Muscle layer of duodenum (tissue), 2 donors: ENCODE measurements around the gene CDR2L.
"Not testable (repeated sequence)": the region's sequence is repeated elsewhere in the genome, so short reads cannot be mapped to it uniquely, and the experiment has no call there.

ENCODE experiments used
- H3K27ac ChIP-seq: one replicate; pipeline ENCODE4 v1.7.0; 2013; ENCODE audit warnings: mild to moderate bottlenecking, low read length
- H3K27me3 ChIP-seq: one replicate; pipeline ENCODE4 v1.7.0; 2013; ENCODE audit warnings: low read depth, mild to moderate bottlenecking, control low read depth, low read length
- H3K36me3 ChIP-seq, 2 donors: one replicate each; pipeline ENCODE4 v1.7.0; 2013; ENCODE audit warnings: low read length in 2 of 2, control low read depth in 1 of 2, mild to moderate bottlenecking in 1 of 2; ENCODE audit not compliant: insufficient read depth in 2 of 2, control insufficient read depth in 1 of 2
- H3K4me1 ChIP-seq, 2 donors: one replicate each; pipeline ENCODE4 v1.7.0; 2013; ENCODE audit warnings: low read length in 2 of 2, mild to moderate bottlenecking in 2 of 2, control low read depth in 1 of 2, moderate library complexity in 1 of 2; ENCODE audit not compliant: insufficient read depth in 2 of 2, control insufficient read depth in 1 of 2
- H3K4me3 ChIP-seq, 2 donors: one replicate each; pipeline ENCODE4 v1.7.0; 2013; ENCODE audit warnings: low read length in 2 of 2, low read depth in 1 of 2, mild to moderate bottlenecking in 1 of 2
- H3K9me3 ChIP-seq, 2 donors: one replicate each; pipeline ENCODE4 v1.7.0; 2013; ENCODE audit warnings: low read length in 2 of 2, control low read depth in 1 of 2, mild to moderate bottlenecking in 1 of 2; ENCODE audit not compliant: control insufficient read depth in 1 of 2
- donor health status: healthy.

Gene CDR2L

GRCh38 chr17:75013092-75013559, 25.7 kb downstream of the CDR2L start:
- no peaks in the 10 kb centered on the region for H3K36me3 ChIP-seq

GRCh38 chr17:75019146-75019545, 31.7 kb downstream of the CDR2L start:
- H3K36me3 ChIP-seq: peaks cover 13 to 30% of the 10 kb centered on the region in 2 donors
- H3K27ac ChIP-seq: no peak overlapping the region
- no peaks in the 10 kb centered on the region for H3K9me3 ChIP-seq
- H3K4me1 ChIP-seq: no peaks in the 10 kb centered on the region
- no peak overlapping the region for H3K4me3 ChIP-seq
- H3K27me3 ChIP-seq: no peaks in the 10 kb centered on the region

More at GRCh38 chr17:75013092-75013559, 25.7 kb downstream of the CDR2L start:
- Histone ChIP-seq H3K4me3 (peak overlapping the region; percentile 61 to 91), H3K4me1 (peaks cover 14 to 29% of the 10 kb centered on the region in 2 donors), H3K27me3 (no peaks in the 10 kb centered on the region), H3K9me3 (no peaks in the 10 kb centered on the region), H3K27ac (peak overlapping the region; percentile 27)

GRCh38 chr17:75019710-75020109, 32.3 kb downstream of the CDR2L start:
- H3K4me3 ChIP-seq: no peak overlapping the region
- no peaks in the 10 kb centered on the region for H3K4me1 ChIP-seq
- no peak overlapping the region for H3K27ac ChIP-seq
- H3K36me3 ChIP-seq: peaks cover 13 to 30% of the 10 kb centered on the region in 2 donors
- no peaks in the 10 kb centered on the region for H3K27me3 ChIP-seq
- no peaks in the 10 kb centered on the region for H3K9me3 ChIP-seq

- no peaks in the 10 kb centered on the region for H3K4me1 ChIP-seq
- H3K27me3 ChIP-seq: no peaks in the 10 kb centered on the region
- no peaks in the 10 kb centered on the region for H3K9me3 ChIP-seq
- H3K4me3 ChIP-seq: no peak overlapping the region
- H3K27ac ChIP-seq: no peak overlapping the region
- H3K36me3 ChIP-seq: peaks cover 13 to 30% of the 10 kb centered on the region in 2 donors
Measured at GRCh38 chr17:75020331-75021110, 33.1 kb downstream of the CDR2L start.

GRCh38 chr17:75024686-75025397, 37.4 kb downstream of the CDR2L start:
- Histone ChIP-seq H3K9me3 (no peaks in the 10 kb centered on the region), H3K4me1 (no peaks in the 10 kb centered on the region), H3K27me3 (no peaks in the 10 kb centered on the region), H3K27ac (no peak overlapping the region), H3K4me3 (no peak overlapping the region), H3K36me3 (peaks cover 6 to 18% of the 10 kb centered on the region in 2 donors)

- H3K9me3 ChIP-seq, H3K27me3 ChIP-seq, H3K4me3 ChIP-seq, H3K4me1 ChIP-seq, H3K27ac ChIP-seq: not testable (repeated sequence)
- peaks cover 6 to 18% of the 10 kb centered on the region in 2 donors for H3K36me3 ChIP-seq
Measured at GRCh38 chr17:75025398-75025734, 37.9 kb downstream of the CDR2L start.

- H3K4me1 ChIP-seq, H3K27ac ChIP-seq, H3K9me3 ChIP-seq, H3K27me3 ChIP-seq, H3K36me3 ChIP-seq, H3K4me3 ChIP-seq: not testable (repeated sequence)
Measured at GRCh38 chr17:75026650-75027049, 39.2 kb downstream of the CDR2L start.

GRCh38 chr17:75030161-75030560, 42.7 kb downstream of the CDR2L start:
- Histone ChIP-seq H3K27ac (no peak overlapping the region), H3K27me3 (no peaks in the 10 kb centered on the region), H3K9me3 (no peaks in the 10 kb centered on the region), H3K4me3 (no peak overlapping the region), H3K36me3 (no peaks in the 10 kb centered on the region), H3K4me1 (peaks cover 0 to 18% of the 10 kb centered on the region in 2 donors)

- Histone ChIP-seq H3K27me3 (no peaks in the 10 kb centered on the region), H3K4me3 (peak overlapping the region; percentile 45 to 46), H3K36me3 (no peaks in the 10 kb centered on the region), H3K9me3 (no peaks in the 10 kb centered on the region), H3K27ac (peak overlapping the region; percentile 69), H3K4me1 (peaks cover 0 to 27% of the 10 kb centered on the region in 2 donors)
Measured at GRCh38 chr17:75031972-75032719, 44.7 kb downstream of the CDR2L start.

GRCh38 chr17:75032720-75033280, 45.4 kb downstream of the CDR2L start:
- Histone ChIP-seq H3K4me1 (peaks cover 0 to 27% of the 10 kb centered on the region in 2 donors), H3K9me3 (no peaks in the 10 kb centered on the region), H3K4me3 (peak overlapping the region; percentile 46 to 82), H3K27me3 (no peaks in the 10 kb centered on the region), H3K27ac (no peak overlapping the region), H3K36me3 (no peaks in the 10 kb centered on the region)
